GM19467 (cell line): Measurements from ENCODE around the gene ARL5A.
A peak's percentile ranks its signal among the peaks of the same experiment; 100 is the strongest.

Experiments used
- ATAC-seq: cut with Tn5 transposase; IDR thresholded peaks from one replicate; pipeline ENCODE4 v1.9.1; 2021; ENCODE audit warnings: mild to moderate bottlenecking, moderate library complexity; ENCODE audit not compliant: unreplicated experiment

The ARL5A gene

DNA sequence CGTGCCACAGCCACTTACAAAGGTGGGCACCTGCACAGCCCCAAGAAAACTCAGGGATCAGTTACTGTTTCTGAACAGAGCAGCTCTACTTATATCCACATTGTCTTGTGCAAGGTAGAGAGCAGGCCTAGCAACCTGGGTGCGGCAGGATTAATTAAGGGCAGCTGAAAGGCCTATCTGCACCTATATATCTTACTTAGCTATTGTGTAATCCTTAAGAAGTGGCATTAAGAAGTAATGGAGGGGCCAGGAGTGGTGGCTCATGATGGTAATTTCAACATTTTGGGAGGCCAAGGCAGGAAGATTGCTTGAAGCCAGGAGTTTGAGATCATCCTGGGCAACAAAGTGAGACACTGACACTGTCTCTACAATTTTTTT lies 12.8 kb upstream of the ARL5A start:
- no peak for ATAC-seq

DNA sequence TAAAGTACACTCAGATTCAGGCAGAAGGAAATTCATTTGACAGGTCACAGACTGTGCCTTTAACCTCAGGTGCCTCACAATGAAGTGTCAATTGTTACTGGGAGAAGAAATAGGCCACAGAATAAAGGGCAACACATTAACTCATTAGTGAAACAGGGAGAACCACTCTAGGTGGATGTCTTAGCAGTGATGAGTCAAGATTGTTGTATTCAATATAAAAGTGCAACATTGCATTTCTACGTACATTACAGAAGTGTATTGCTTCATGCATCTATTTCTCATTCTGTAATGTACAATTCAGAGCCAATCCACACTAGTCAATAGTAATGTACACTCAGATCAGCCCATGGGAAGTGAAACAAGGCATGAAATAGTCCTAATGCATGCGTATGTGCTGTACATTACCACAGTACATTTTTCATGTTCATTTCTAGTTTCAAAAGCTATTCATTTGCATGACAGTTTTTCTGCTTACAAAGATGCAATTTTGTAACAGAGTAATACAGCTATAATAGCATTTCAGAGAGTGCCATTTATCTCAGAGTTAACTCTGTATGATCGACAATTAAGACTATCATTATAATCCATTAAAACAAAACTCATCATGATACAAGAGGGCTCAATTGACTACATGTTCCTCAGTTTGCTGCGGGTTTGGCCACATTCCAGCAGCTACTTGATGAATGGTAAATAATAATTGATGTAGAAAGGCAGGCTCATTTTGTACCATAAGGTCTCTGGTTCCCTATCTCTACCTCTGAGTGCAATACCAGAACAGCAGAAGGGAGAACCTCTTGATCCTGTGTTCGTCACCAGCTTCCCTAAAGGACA lies 12.2 kb upstream of the ARL5A start:
- peak; percentile 97 for ATAC-seq

- ATAC-seq, result no peak
Measured at GRCh38 chr2:151837926-151838325, 9.7 kb upstream of the ARL5A start.

DNA sequence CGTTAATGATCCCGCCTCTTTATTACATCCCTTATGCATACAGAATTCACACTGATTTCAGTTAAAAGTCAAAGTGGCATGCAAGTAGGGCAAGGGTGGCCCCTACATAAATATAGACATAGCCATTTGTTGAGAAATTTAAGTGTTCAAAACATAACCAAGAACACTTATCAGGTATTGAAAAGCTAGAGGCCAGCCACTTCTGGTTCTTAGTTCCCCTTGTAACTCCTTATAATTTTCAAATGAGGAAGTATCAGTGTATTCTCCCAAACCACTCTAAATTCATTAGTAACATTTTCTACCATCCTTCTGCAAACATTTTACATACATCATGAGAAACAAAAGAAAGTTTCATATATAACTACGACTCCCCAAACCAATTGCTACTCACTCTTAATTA lies 5.8 kb upstream of the ARL5A start:
- ATAC-seq, result no peak

- no peak for ATAC-seq
Measured at GRCh38 chr2:151830961-151831360, 2.7 kb upstream of the ARL5A start.

- no peak for ATAC-seq
Measured at GRCh38 chr2:151828890-151829324, 686 bp upstream of the ARL5A start.

DNA sequence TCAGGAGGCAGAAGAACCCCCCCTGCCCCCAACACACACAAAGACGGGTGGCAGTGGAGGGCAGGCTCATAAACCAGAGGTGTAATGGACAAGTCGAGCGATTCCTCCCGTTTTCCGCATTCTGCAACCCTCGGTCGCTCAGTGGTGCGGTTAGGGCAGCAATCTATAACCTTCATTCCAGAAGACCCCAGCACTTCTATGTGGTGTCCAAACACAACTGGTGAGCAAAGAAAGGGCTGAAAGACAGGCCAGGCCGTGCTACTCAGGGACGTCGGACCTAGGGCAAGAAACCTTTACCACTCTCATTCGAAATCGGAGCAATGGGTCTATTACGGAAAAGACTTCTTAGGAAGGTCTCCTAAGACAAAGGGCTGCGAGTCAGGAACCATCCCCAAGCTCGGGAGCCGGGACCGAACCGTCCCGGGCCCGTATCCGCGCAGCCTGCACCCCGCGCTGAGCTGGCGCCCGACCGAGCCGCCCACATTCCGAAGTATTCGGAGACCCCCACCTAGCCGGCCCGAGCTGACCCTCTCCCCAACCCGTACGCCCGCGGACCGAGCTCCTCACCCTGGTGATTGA lies 568 bp downstream of the ARL5A start:
- ATAC-seq, result peak; percentile 10

GRCh38 chr2:151826737-151827157 lies 1.5 kb downstream of the ARL5A start:
- ATAC-seq, result no peak

DNA sequence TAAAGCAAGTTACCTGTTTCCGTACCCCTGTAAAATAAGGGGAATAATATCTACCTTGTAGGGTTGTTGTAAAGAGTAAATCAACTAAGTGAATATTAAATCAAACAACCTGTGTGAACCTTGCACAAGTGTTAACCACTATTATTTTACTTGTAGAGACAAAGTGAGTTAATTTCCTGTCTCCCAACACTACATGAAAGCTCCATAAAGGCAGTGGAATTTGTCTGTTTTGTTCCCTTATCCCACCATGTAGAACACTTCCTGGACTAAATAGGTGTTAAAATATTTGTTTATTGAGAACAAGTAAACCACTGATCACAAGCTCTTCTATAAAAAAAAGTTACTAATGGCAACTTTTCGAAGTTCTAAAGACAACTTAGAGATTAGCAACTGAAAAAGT lies 3.3 kb downstream of the ARL5A start:
- ATAC-seq, result no peak

DNA sequence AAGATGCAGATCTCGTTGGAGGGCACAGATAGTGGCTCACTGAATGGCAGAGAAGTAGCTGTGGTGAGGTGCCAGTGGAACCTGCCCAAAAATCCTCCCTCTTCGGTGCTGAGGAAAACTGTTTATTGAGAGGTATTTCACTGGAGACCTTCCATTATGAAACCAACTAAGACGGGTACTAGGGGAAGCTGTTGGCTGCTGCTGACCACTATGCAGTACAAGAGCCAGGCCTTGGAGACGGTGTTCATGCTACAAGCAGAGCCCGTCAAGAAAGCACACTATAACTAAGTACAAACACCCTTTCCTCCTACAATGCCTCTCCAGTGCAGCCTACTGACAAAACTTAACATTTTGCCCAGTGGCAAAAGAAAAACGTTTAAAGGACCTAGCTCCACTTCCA lies 4.6 kb downstream of the ARL5A start:
- ATAC-seq, result no peak

GRCh38 chr2:151819920-151820319 lies 8.3 kb downstream of the ARL5A start:
- no peak for ATAC-seq

DNA sequence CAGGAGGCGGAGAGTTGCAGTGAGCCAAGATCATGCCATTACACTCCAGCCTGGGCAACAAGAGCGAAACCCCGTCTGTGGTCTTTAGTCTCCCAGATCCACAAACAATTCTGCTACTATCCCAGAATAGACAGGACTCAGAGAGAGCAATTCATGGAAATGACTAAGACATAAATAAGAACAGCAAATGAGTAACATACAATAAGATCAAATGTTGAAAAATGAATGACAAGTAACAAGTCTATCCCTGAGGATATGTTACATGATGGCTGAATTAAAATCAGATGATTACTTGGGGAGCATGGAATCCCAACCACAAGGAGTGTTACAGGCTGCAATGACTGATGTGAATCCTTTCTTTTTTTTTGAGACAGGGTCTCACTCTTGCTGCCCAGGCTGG lies 10.3 kb downstream of the ARL5A start:
- no peak for ATAC-seq

GRCh38 chr2:151816843-151817242 lies 11.4 kb downstream of the ARL5A start:
- ATAC-seq, result no peak

DNA sequence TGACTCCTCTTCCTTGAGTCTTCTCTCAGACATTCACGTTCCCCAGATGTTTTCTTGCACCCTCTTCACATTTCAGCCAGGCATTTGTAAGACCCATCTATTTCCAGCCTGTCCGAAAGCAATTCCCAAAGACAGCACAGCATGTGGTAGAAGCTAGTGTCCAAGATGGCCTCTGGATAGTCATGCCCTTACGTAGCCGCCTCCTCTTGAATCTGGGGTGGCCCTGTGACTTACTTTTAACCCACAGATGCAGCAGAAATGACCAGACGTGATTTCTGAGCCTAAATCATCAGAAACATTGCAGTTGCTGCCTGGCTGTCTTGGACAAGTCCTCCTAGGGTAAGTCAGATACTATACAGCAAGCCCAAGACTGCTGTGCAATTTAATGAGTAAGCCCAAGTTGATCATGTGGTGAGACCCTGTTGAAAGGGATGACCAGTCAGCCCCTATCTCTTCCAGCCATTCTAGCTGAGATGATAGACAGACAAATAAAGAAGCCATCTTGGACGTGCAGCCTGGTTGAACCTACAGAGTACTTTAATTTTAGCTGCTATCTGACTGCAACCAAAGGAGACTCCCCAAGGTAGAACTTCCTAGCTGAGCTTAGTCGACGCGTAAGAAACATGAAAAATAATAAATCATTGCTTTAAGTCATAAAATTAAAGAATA lies 12.3 kb downstream of the ARL5A start:
- no peak for ATAC-seq

DNA sequence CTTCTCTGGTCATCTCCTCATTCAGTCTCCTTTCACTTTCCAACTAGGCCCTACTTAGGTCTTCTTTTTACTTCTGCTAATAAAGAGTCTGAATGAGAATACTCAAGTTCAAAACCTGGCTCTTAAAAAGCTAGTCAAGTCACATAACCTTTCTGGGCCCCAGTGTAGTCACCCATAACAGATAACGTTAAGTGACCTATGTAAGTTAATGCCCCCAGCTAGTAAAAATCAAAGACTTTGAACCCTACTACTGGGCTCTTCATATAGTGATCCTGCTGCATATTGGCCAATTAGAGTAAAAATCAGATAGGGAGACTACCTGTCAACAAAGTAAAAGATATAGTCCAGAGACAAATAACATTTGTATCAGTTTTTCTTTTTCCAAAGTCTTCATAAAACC lies 17.7 kb downstream of the ARL5A start:
- no peak for ATAC-seq

DNA sequence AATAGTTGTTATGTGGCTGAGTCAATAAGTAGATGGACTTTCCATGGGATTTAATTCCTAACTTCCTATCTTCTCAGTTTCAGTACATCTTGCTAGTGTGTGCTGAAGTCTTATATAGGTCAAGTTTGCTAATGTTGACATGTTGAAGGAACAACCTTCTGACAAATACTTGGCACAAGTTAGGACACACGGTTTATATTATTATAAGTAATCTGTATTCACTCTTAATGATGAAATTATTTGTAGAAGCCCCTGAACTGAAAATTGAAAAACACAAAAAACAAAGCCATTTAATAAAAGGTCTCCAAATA lies 19.2 kb downstream of the ARL5A start:
- ATAC-seq, result no peak

DNA sequence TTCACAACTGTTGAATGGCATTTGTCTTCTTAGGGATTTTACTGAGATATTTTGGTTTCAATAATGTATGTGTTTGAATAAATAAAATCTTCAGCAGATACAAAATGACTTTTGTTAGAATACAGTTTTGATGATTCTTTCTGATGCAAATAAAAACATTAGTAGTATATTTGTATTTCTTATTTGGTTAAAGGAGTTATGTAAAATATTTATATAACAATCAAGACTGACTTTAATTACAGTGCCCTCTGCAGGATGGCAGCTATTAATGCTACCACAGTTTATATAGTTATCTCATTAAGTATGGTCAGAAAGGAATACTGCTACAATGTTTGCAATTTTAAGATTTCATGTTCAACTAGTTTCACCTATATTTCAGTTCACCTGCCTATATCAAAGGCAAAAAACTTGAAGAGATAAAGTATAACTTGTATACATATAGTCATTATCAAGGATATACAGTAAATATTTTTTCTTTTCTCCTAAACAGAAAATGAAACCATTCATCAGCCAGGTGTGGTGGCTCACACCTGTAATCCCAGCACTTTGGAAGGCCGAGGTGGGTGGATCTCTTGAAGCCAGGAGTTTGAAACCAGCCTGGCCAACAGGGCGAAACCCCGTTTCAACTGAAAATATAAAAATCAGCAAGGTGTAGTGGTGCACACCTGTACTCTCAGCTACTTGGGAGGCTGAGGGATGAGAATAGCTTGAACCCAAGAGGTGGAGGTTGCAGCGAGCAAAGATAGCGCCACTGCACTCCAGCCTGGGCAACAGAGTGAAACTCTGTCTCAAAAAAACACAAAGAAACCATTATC lies 19.8 kb downstream of the ARL5A start:
- peak; percentile 58 for ATAC-seq

GRCh38 chr2:151805961-151806360 lies 22.3 kb downstream of the ARL5A start:
- no peak for ATAC-seq

DNA sequence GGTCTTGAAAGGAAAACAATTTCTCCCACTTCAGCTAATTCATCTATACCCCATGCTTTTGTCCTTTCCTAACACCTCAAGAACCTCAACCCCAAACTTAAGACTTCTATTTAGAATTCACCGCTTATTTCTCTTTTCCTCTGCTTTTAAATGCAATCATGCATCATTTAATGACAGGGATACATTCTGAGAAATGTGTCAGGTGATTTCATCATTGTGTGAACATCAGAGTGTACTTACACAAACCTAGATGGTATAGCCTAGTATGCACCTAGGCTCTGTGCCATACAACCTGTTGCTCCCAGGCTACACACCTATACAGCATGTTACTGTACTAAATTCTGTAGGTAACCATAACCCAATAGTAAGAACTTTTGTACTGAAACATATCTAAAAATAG lies 22.9 kb downstream of the ARL5A start:
- no peak for ATAC-seq

DNA sequence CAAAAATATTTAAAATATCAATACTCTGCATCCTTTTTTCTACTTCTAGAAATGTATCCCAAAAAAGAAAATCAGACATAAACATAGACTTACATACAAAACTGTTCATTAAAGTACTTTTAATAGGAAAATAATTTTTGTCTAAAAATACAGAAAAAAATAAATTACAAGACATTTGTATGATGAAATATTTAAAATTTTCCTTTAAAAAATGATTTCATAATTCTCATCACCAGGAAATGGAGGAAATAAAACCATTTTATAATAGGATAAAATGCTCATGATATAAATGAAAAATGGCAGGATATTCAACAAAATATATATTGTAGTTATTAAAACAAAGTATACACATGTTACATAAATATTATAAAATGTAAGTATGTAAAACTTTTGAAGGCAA lies 24.4 kb downstream of the ARL5A start:
- ATAC-seq, result no peak

- ATAC-seq, result no peak
Measured at GRCh38 chr2:151802315-151802714, 25.9 kb downstream of the ARL5A start.
